Measurements from ENCODE around the gene NRROS. TPM values are rescaled to one million over a fixed set of nuclear protein-coding genes. Genes with fewer than 3 reads are reported as not detected.
"Not testable (repeated sequence)": the region's sequence is repeated elsewhere in the genome, so short reads cannot be mapped to it uniquely, and the experiment has no call there.

The NRROS gene
- polyA plus RNA-seq, 1 of the 3 experiments (the other 2 are of a cell fraction) = 0.25 TPM

GRCh38 chr3:196634829-196635228, 4.7 kb upstream of the NRROS start (continued):
- TF ChIP-seq MAX (IDR thresholded peaks at IDR 0.05; ENCODE audit: low read depth) = no peak
- TF ChIP-seq USF1 (IDR thresholded peaks at IDR 0.05; ENCODE audit: borderline replicate concordance, low read depth) = no peak
- no peak for TF ChIP-seq GABPA (IDR thresholded peaks at IDR 0.05; ENCODE audit: low read depth)
- no peak for TF ChIP-seq TCF12 (IDR thresholded peaks at IDR 0.05)

- peaks cover 0 to 6% of the 10 kb centered on the region in 2 experiments; a peak in 1 of 4 replicates for H3K4me1 ChIP-seq (ENCODE audit: control insufficient read depth in 1 of 2, insufficient read depth in 2 of 2, low read depth in 1 of 2, low read length in 1 of 2)
- ChIA-PET CTCF (no interaction called here), POLR2A (no interaction called here)
- no peak for DNase-seq
- no peaks in the 10 kb centered on the region for H3K79me2 ChIP-seq (ENCODE audit: insufficient read depth)
- H3K9me2 ChIP-seq = no peaks in the 10 kb centered on the region
- H3K4me2 ChIP-seq = no peak overlapping the region
- H3K36me3 ChIP-seq (replicated peaks in 1 of 2; ENCODE audit: control insufficient read depth in 1 of 2, insufficient read depth in 2 of 2, low read length in 1 of 2) = no peaks in the 10 kb centered on the region
- 82% methylated on average over 16 of the region's 20 CpGs for WGBS (ENCODE audit: low lambda C conversion rate)
- peaks cover under 1% of the 10 kb centered on the region for H3F3A ChIP-seq (replicated peaks; ENCODE audit: insufficient read depth)
- peaks cover 26% of the 10 kb centered on the region for H3K27me3 ChIP-seq (ENCODE audit: insufficient read depth)
- no peaks in the 10 kb centered on the region for H3K9me3 ChIP-seq
- no peak overlapping the region for H3K9ac ChIP-seq
- no peak overlapping the region for H2AFZ ChIP-seq (ENCODE audit: low read depth)
- no peak overlapping the region for H3K4me3 ChIP-seq (ENCODE audit: low read depth in 2 of 2, low read length in 1 of 2)
- TF ChIP-seq USF1 (IDR thresholded peaks at IDR 0.05; ENCODE audit: borderline replicate concordance, low read depth) (no peak), RFX5 (IDR thresholded peaks at IDR 0.05; ENCODE audit: low read length) (no peak), ELF1 (IDR thresholded peaks at IDR 0.05) (no peak), FOXJ3 (CRISPR knock-in tag; IDR thresholded peaks at IDR 0.05) (no peak), SMC3 (IDR thresholded peaks at IDR 0.05; ENCODE audit: low read depth, low read length) (no peak), YY1 (IDR thresholded peaks at IDR 0.05; ENCODE audit: low read depth) (no peak), TAF1 (IDR thresholded peaks at IDR 0.05; ENCODE audit: borderline replicate concordance, low read depth, low read length) (no peak), MAX (IDR thresholded peaks at IDR 0.05; ENCODE audit: low read depth) (no peak), MEF2A (IDR thresholded peaks at IDR 0.05; ENCODE audit: borderline replicate concordance, low read depth) (no peak), PBX3 (IDR thresholded peaks at IDR 0.05) (no peak), TCF12 (IDR thresholded peaks at IDR 0.05) (no peak), RXRA (IDR thresholded peaks at IDR 0.05; ENCODE audit: borderline replicate concordance, low read depth) (no peak), SIN3A (IDR thresholded peaks at IDR 0.05; ENCODE audit: borderline replicate concordance, low read depth, low read length) (no peak), JUND (IDR thresholded peaks at IDR 0.05) (no peak), CTCF (IDR thresholded peaks at IDR 0.05) (no peak), ZBTB33 (IDR thresholded peaks at IDR 0.05; ENCODE audit: borderline replicate concordance, low read depth) (no peak), EZH2phosphoT487 (IDR thresholded peaks at IDR 0.05; ENCODE audit: borderline replicate concordance, low read depth) (no peak)
- H3K27ac ChIP-seq (ENCODE audit: low read depth in 2 of 2, low read length in 1 of 2) = no peak overlapping the region
- no peaks in the 10 kb centered on the region for H4K20me1 ChIP-seq (ENCODE audit: insufficient read depth)
Measured at GRCh38 chr3:196636369-196637349, 2.8 kb upstream of the NRROS start.

GRCh38 chr3:196637941-196638340, 1.6 kb upstream of the NRROS start:
- DNase-seq; H4K20me1 ChIP-seq (ENCODE audit: insufficient read depth); H3K36me3 ChIP-seq (replicated peaks in 1 of 2; ENCODE audit: control insufficient read depth in 1 of 2, insufficient read depth in 2 of 2, low read length in 1 of 2); H3F3A ChIP-seq (replicated peaks; ENCODE audit: insufficient read depth); H3K4me1 ChIP-seq (ENCODE audit: control insufficient read depth in 1 of 2, insufficient read depth in 2 of 2, low read depth in 1 of 2, low read length in 1 of 2); H3K4me3 ChIP-seq (ENCODE audit: low read depth in 2 of 2, low read length in 1 of 2); H3K9ac ChIP-seq; H2AFZ ChIP-seq (ENCODE audit: low read depth); H3K4me2 ChIP-seq; H3K9me3 ChIP-seq; H3K79me2 ChIP-seq (ENCODE audit: insufficient read depth); H3K9me2 ChIP-seq; POLR2A ChIA-PET; CTCF ChIA-PET; H3K27ac ChIP-seq (ENCODE audit: low read depth in 2 of 2, low read length in 1 of 2): not testable (repeated sequence)
- 86% methylated on average over 4 of the region's 4 CpGs for WGBS (ENCODE audit: low lambda C conversion rate)
- peaks cover 26% of the 10 kb centered on the region for H3K27me3 ChIP-seq (ENCODE audit: insufficient read depth)
